Transverse colon (tissue), 4 donors: ENCODE measurements around the gene TXNRD1.
A peak's percentile ranks its signal among the peaks of the same experiment; 100 is the strongest.

Experiments
- CTCF ChIP-seq, 5 experiments: fragments of 200-600 bp in 3 of 5; fragments of 450-650 bp in 2 of 5; sonication (generic) in 3 of 5; IDR thresholded peaks; 1 replicate in 2 of 5; 2 replicates in 3 of 5; pipeline ENCODE4 v1.5.1; 2016 to 2017; ENCODE audit warnings: antibody characterized with exemption in 5 of 5, inconsistent platforms in 3 of 5, mild to moderate bottlenecking in 2 of 5, moderate library complexity in 1 of 5
- EP300 ChIP-seq: sonication (generic); formaldehyde crosslinking; IDR thresholded peaks from one replicate; pipeline ENCODE4 v1.6.1; 2017; ENCODE audit warnings: antibody characterized with exemption, low read depth
- POLR2A ChIP-seq: fragments of 450-650 bp; IDR thresholded peaks from one replicate; pipeline ENCODE4 v1.6.1; 2016; ENCODE audit warnings: antibody characterized with exemption, mild to moderate bottlenecking, moderate library complexity
- POLR2AphosphoS5 ChIP-seq, 3 donors: sonication (generic); formaldehyde crosslinking; IDR thresholded peaks; one replicate each; pipeline ENCODE4 v1.6.1; 2016; ENCODE audit warnings: antibody characterized with exemption in 3 of 3

- peak; percentile 88 to 97 (median 95) for TF ChIP-seq CTCF (IDR thresholded peaks at IDR 0.05)
- no peak for TF ChIP-seq POLR2A
- TF ChIP-seq POLR2AphosphoS5 (IDR thresholded peaks at IDR 0.05): no peak
- TF ChIP-seq EP300: no peak
Measured at GRCh38 chr12:104381731-104382480, 166.3 kb downstream of the TXNRD1 start.
